ENCODE data around the gene CCNJL.
A peak's percentile ranks its signal among the peaks of the same experiment; 100 is the strongest.
"Not testable (repeated sequence)": the region's sequence is repeated elsewhere in the genome, so short reads cannot be mapped to it uniquely, and the experiment has no call there.

The CCNJL gene

GRCh38 chr5:160260881-160261815 lies 51.2 kb downstream of the CCNJL start:
- peak; percentile 71 for DNase-seq (ENCODE audit: low read depth, low spot score)

- no peak for DNase-seq (ENCODE audit: low read depth, low spot score)
Measured at GRCh38 chr5:160260006-160260775, 52.2 kb downstream of the CCNJL start.

- no peak for DNase-seq (ENCODE audit: low read depth, low spot score)
Measured at GRCh38 chr5:160259341-160259740, 53.0 kb downstream of the CCNJL start.

GRCh38 chr5:160254706-160255105 lies 57.7 kb downstream of the CCNJL start:
- no peak for DNase-seq (ENCODE audit: low read depth, low spot score)

- DNase-seq (ENCODE audit: low read depth, low spot score), result no peak
Measured at GRCh38 chr5:160253441-160253840, 58.9 kb downstream of the CCNJL start.

GRCh38 chr5:160252916-160253315 lies 59.4 kb downstream of the CCNJL start:
- no peak for DNase-seq (ENCODE audit: low read depth, low spot score)

- DNase-seq (ENCODE audit: low read depth, low spot score), result no peak
Measured at GRCh38 chr5:160251406-160252155, 60.8 kb downstream of the CCNJL start.

GRCh38 chr5:160250826-160251225 lies 61.5 kb downstream of the CCNJL start:
- DNase-seq (ENCODE audit: low read depth, low spot score), result no peak

GRCh38 chr5:160250226-160250625 lies 62.1 kb downstream of the CCNJL start:
- no peak for DNase-seq (ENCODE audit: low read depth, low spot score)

GRCh38 chr5:160249570-160249969 lies 62.8 kb downstream of the CCNJL start:
- not testable (repeated sequence) for DNase-seq (ENCODE audit: low read depth, low spot score)

- DNase-seq (ENCODE audit: low read depth, low spot score), result no peak
Measured at GRCh38 chr5:160245506-160246086, 66.8 kb downstream of the CCNJL start.

GRCh38 chr5:160242145-160242544 lies 70.2 kb downstream of the CCNJL start:
- DNase-seq (ENCODE audit: low read depth, low spot score), result no peak

GRCh38 chr5:160240350-160240749 lies 72.0 kb downstream of the CCNJL start:
- DNase-seq (ENCODE audit: low read depth, low spot score), result no peak

GRCh38 chr5:160237571-160238093 lies 74.7 kb downstream of the CCNJL start:
- DNase-seq (ENCODE audit: low read depth, low spot score), result no peak

GRCh38 chr5:160235731-160236130 lies 76.6 kb downstream of the CCNJL start:
- no peak for DNase-seq (ENCODE audit: low read depth, low spot score)

GRCh38 chr5:160233215-160233614 lies 79.1 kb downstream of the CCNJL start:
- no peak for DNase-seq (ENCODE audit: low read depth, low spot score)

GRCh38 chr5:160231783-160232342 lies 80.5 kb downstream of the CCNJL start:
- no peak for DNase-seq (ENCODE audit: low read depth, low spot score)

- DNase-seq (ENCODE audit: low read depth, low spot score), result no peak
Measured at GRCh38 chr5:160230686-160231527, 81.5 kb downstream of the CCNJL start.

- no peak for DNase-seq (ENCODE audit: low read depth, low spot score)
Measured at GRCh38 chr5:160229190-160229742, 83.1 kb downstream of the CCNJL start, which contains the start of gene FABP6. TSS of gene FABP6 (plus strand) at chr5:160229506. CDS start at chr5:160229558, 52 bp downstream.

- DNase-seq (ENCODE audit: low read depth, low spot score), result no peak
Measured at GRCh38 chr5:160227012-160227411, 85.4 kb downstream of the CCNJL start.
